H1 (cell line): Measurements from ENCODE around the gene NTNG2.

ENCODE experiments used
- CHD1 ChIP-seq: IDR thresholded peaks from 2 replicates; pipeline ENCODE4 v1.6.1; 2012; ENCODE audit warnings: low read depth, low read length, improper control_type of control experiment
- EZH2 ChIP-seq: fragments of 200-600 bp; sonication (generic); IDR thresholded peaks from 2 replicates; pipeline ENCODE4 v1.7.1; 2012; ENCODE audit warnings: low read depth, mild to moderate bottlenecking, moderate library complexity, low read length, inconsistent platforms; ENCODE audit not compliant: severe bottlenecking
- TF ChIP-seq, protein P1 (sequence below), 3 experiments: IDR thresholded peaks; 1 replicate in 2 of 3; 2 replicates in 1 of 3; pipeline versions ENCODE4 v1.5.1 to v1.6.1; 2011; ENCODE audit warnings: low read length in 3 of 3, mild to moderate bottlenecking in 3 of 3, inconsistent platforms in 2 of 3, low read depth in 1 of 3, moderate library complexity in 1 of 3; ENCODE audit not compliant: insufficient read depth in 1 of 3; ENCODE audit errors: control extremely low read depth in 1 of 3

DNA sequence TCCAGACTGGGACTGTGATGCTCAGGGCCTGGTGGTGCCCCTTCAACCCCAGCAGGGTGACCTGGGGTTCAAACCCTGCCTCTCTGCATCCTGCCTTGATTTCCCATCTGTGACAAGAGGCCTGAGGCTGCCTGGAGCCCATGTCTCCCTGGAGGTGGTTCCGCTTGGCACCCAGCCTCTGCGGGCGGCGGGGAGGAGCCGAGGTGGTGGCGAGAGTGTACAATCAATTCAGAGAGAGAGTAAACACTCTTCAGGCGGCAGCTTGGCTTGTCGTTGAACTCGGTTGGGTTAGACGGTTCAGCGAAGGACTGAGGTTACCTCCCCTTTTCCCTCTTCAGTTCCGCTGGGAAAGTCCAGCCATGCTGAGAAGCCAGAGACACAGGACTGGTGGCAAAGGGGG lies 39.3 kb downstream of the NTNG2 start:
- TF ChIP-seq CHD1 (no peak), EZH2 (no peak)
- TF ChIP-seq, protein P1, sequence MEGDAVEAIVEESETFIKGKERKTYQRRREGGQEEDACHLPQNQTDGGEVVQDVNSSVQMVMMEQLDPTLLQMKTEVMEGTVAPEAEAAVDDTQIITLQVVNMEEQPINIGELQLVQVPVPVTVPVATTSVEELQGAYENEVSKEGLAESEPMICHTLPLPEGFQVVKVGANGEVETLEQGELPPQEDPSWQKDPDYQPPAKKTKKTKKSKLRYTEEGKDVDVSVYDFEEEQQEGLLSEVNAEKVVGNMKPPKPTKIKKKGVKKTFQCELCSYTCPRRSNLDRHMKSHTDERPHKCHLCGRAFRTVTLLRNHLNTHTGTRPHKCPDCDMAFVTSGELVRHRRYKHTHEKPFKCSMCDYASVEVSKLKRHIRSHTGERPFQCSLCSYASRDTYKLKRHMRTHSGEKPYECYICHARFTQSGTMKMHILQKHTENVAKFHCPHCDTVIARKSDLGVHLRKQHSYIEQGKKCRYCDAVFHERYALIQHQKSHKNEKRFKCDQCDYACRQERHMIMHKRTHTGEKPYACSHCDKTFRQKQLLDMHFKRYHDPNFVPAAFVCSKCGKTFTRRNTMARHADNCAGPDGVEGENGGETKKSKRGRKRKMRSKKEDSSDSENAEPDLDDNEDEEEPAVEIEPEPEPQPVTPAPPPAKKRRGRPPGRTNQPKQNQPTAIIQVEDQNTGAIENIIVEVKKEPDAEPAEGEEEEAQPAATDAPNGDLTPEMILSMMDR (IDR thresholded peaks at IDR 0.05; ENCODE audit: control extremely low read depth in 1 of 3, insufficient read depth in 1 of 3, low read depth in 1 of 3, low read length in 3 of 3): no peak
